ACHN (cell line): ENCODE results near the gene SGCE.
A peak's percentile ranks its signal among the peaks of the same experiment; 100 is the strongest.
"Not testable (repeated sequence)": the region's sequence is repeated elsewhere in the genome, so short reads cannot be mapped to it uniquely, and the experiment has no call there.

Source experiments
- DNase-seq: peaks from one replicate; pipeline ENCODE4 v3.0.0-alpha.2; 2015
- in situ Hi-C: cut with HindIII; loops from 2 replicates; pipeline ENCODE4 v1.10.0; 2017; ENCODE audit warnings: low sequenced_read_pairs, low pct_ligation_motif_present, low pct_unique_long_range_greater_than_20kb

Gene SGCE, protein sequence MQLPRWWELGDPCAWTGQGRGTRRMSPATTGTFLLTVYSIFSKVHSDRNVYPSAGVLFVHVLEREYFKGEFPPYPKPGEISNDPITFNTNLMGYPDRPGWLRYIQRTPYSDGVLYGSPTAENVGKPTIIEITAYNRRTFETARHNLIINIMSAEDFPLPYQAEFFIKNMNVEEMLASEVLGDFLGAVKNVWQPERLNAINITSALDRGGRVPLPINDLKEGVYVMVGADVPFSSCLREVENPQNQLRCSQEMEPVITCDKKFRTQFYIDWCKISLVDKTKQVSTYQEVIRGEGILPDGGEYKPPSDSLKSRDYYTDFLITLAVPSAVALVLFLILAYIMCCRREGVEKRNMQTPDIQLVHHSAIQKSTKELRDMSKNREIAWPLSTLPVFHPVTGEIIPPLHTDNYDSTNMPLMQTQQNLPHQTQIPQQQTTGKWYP

DNA sequence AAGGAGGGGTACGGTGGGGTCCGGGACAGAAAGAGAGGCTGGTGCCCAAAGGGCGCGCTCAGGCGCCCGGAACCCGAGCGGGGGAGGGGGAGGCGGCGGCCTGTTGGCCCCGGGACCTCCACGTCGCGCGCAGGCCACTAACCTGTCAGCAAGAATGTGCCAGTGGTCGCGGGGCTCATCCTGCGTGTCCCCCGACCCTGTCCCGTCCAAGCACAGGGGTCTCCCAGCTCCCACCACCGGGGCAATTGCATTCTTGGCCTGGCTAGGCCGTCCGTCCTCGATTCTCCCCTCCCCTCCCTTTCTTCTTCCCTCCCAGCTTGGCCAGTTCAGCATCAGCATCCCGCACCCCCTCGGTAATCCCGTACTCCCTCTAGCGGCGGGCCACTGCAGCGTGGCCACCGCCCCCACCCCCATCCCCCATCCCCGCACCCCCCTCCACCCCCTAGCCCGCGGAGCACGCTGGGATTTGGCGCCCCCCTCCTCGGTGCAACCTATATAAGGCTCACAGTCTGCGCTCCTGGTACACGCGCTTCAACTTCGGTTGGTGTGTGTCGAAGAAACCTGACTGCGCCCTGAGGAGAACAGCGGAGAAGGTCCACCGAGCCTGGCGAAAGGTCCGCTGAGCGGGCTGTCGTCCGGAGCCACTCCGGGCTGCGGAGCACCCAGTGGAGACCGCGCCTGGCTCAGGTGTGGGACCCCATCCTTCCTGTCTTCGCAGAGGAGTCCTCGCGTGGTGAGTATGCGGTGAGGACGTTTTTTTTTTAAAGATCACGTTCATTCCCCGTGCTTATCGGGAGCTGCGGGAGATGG lies at the start of gene SGCE:
Gene SGCE (minus strand): TSS at position 286 of the 810 bp plus-strand sequence. CDS start 35 bp downstream, at position 251.
- DNase-seq = peak; percentile 90
- in situ Hi-C loops = no loop called here

DNA sequence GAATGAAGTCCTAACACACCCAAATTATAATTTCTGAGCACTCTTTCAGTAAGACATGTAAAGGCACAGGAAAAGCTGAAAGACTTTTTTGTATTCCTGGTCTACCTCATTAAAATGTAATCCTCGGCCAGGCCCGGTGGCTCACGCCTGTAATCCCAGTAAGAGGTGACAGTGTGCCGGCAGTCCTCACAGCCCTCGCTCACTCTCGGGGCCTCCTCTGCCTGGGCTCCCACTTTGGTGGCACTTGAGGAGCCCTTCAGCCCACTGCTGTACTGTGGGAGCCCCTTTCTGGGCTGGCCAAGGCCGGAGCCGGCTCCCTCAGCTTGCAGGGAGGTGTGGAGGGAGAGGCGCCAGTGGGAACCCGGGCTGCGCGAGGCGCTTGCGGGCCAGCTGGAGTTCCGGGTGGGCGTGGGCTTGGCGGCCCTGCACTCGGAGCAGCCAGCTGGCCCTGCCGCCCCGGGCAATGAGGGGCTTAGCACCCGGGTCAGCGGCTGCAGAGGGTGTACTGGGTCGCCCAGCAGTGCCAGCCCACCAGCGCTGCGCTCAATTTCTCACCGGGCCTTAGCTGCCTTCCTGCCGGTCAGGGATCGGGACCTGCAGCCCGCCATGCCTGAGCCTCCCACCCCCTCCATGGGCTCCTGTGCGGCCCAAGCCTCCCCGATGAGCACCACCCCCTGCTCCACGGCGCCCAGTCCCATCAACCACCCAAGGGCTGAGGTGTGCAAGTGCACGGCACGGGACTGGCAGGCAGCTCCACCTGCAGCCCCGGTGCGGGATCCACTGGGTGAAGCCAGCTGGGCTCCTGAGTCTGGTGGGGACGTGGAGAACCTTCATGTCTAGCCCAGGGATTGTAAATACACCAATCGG lies 49.5 kb upstream of the SGCE start:
- DNase-seq, in situ Hi-C loops: not testable (repeated sequence)

DNA sequence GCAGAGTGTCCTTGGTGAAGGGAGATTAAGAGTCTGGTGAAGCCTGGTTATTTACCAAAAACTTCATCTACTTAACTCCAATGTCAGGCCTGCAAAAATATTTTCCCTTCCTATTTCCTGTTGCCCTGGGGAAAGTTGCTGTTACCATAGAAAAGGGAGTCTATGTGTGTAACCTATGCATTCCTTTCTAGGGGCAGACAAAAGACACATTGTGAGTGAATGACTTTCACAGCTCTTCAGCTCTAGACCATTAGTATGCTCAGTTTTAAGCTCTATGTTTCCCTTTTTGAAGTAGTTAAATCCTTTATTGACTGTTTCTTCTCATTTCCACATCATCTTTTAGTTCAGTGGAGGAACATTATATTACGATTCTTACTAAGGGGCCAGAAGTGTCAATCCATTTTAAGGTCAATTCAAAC lies 45.6 kb upstream of the SGCE start:
- no peak for DNase-seq
- in situ Hi-C loops = no loop called here

DNA sequence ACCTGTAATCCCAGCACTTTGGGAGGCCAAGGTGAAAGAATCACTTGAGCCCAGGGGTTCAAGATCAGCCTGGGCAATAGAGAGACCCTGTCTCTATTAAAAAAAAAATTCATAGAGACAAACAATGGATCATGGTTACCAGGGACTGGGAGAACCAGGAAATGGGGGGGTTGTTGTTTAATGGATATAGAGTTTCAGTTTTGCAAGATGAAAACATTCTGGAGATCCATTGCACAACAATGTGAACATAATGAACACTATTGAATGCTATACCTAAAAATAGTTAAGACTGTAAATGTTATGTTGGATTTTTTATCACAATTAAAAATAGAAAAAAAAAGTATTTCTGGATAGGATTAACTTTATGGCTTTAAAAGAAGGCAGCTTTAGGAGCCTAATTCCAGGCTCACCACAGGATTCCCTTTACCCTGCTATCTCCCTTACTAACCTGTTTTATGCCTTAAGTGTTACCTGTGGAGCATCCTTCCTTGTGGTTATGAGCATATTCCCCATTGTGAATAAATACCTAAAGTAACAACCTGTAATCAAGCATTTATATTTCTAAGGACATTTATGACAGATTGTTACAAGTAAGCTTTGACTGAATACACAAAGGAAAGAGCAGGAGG lies 45.1 kb upstream of the SGCE start:
- DNase-seq = no peak
- in situ Hi-C loops = no loop called here

DNA sequence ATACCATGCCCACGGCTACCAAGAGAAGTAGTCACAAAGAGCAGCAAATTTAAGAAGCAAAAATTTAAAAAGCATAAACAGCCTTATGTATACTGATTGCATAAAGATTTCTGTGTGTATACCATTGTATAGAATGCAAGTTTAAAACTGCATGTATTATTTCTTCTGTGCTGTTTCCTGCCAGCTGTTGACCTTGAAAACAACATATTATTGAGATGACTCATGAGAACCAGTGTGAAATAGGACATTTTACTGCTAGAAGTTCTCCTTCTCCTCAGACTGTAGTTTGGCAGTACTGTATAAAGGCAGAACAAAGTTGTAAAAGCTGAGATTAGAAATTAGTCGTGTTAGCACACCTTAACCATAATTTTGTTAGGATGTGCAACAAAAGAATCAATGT lies 42.3 kb upstream of the SGCE start:
- in situ Hi-C loops = no loop called here
- peak; percentile 76 for DNase-seq

DNA sequence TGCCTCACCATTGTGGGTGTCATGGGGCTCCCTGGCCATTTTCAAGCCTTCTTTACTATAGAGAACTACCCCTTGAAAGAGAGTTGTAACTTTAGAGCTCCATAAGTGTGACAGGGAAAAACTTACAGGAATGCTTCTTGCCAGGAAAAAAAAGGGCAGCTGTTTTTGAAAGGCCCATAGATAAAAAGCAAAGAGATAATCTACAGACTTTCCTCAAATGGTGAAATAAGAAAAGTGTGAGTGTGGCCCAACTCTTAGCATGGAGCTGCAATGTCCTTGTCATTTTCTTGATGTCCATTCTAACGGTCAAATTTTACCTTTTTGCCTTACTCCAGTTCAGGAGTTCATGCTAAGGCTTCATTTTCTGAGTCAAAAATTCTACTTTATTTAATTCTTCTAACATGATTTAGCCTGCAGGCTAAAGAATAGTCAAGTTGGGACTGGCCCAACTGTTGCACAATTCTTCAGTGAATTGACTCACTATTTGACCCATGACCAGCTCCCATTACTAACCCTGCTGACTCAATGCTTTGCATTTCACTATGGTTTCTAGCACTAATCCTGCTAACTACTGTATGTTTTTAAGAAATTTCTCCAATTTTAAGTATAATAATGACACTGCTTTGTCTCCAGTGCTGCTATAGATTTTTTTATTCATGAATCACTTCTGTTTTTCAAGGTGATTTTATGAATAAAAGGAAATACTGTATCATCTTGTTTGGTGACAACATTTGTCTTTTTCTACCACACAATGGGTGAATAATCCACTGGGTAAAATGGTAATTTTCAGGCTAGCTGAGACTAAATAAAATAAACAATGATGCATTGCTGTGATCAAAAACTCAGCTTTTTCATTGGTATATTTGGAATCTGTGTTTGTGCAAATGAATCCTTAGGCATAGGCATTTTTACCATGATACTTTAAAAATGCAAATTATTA lies 41.4 kb upstream of the SGCE start:
- peak; percentile 92 for DNase-seq
- in situ Hi-C loops = no loop called here

DNA sequence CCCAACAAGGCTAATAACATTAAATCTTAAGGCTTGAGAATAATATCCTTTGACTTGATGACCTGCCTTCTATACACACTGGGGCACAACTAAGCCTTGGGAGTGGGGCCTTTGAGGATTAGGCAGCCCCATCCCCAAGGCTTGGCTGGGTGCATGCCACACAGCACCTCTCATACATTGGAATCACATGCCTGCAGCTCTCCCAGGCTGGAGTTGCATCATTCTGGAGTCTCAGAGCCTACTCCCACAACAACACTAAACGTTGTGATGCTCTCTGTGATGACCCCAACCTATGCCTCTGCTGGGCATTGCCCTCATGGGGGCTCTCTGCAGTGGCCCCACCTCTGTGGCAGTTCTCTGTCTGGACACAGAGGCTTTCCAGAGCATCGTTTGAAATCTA lies 31.9 kb upstream of the SGCE start:
- no peak for DNase-seq
- in situ Hi-C loops = no loop called here

DNA sequence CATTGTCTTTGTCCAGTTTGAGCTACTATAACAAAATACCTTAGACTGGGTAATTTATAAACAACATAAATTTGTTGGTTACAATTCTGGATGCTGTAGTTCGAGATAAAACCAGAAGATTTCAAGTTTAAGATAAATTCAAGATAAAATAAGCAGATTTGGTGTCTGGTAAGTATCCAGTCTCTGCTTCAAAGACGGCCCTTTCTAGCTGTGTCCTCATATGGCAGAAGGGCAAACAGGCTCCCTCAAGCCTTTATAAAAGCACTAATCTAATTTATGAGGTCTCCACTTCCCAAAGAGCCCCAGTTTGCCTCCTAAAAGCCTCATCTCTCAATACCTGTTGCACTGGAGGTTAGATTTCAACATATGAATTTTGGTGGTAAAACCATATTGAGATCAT lies 31.1 kb upstream of the SGCE start:
- no peak for DNase-seq
- in situ Hi-C loops = no loop called here

DNA sequence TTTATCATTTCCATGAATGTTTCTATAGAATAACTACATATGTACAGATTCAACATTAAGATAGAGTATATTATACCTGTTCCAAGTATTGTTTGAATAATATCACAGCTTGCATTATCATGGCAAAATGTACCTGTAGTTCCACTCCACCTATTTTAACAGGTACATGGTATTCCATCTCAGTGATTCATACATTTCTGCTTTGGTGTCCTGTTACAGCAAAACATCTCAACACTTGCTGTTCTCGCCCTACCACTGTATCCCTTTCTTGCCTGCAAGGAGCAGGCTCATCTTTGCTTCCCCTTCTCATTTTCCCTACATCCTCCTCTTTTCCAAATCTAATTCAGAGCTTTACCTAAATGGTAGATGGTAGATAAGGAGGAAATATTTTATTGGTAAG lies 27.1 kb upstream of the SGCE start:
- DNase-seq = no peak
- in situ Hi-C loops = no loop called here

DNA sequence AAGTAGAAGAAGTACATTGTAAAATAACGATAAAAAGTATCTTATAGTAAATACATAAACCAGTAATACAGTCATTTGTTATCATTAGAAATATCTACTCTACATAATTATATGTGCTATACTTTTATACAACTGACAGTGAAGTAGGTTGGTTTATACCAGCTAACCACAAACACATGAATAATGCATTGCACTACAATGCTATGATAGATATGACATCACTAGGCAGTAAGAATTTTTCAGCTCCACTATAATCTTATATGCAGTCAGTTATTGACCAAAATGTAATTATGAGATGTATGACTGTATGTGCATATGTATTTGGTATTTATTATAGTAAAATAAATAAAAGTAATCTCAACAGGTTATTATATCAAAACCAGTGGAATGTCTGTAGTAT lies 23.4 kb upstream of the SGCE start:
- in situ Hi-C loops = no loop called here
- no peak for DNase-seq

DNA sequence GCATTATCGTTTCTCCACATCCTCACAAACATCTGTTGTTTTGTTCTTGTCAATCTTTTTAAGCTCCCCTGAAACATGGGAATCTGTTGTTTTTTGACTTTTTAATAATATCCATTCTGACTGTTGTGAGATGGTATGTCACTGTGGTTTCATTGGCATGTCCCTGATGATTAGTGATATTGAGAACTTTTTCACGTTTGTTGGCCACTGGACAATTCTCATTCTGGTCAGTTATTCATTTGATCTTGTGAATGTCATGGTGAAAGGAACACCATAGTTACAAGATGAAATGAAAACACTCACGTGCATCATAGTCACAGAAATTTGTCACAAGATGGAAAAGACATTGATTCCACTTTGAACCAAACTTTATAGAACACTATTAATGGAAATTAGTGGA lies 20.5 kb upstream of the SGCE start:
- DNase-seq = no peak
- in situ Hi-C loops = no loop called here

DNA sequence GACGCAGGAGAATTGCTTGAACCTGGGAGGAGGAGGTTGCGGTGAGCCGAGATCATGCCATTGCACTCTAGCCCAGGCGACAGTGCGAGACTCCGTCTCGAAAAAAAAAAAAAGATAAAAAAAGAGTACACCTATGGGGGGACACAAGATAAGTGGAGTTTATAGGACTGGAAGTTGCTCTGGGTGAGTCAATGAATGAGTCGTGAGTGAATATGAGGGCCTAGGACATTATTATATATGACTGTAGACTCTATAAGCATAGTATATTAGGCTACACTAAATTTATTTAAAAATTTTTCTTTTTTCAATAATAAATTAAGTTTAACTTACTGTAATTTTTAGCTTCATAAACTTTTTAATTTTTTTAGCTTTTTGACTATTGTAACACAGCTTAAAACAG lies 19.4 kb upstream of the SGCE start:
- DNase-seq = no peak
- in situ Hi-C loops = no loop called here

DNA sequence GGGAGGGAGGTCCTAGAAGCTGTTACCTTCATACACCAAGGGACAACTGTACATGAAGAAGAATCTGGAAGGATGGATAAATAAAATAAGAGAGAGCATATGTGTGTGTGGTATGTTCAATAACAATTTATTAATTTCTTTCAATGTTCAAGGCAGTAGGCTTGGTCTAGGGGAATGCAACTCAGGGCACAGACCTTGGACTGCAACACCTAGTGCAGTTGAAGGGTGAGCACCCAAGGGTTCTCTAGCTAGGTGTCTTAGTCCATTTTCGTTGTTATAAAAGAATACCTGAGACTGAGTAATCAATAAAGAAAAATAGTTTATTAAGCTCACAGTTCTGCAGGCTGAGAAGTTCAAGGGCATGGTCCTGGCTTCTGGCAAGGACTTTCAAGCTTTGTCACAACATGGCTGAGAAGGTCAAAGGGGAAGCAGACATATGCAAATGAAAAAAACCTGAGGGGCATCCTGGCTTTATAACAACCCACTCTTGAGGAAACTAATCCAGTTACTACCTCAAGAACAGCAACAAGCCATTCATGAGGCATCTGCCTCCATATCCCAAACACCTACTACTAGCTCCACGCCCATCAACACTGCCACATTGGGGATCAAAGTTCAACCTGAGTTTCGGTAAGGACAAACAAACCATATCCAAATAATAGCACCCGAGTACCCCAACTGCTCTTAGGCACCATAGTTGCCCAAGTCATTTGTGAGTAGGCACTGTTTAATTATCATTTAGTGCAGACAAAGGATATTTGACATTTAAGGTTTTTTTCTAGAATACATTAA lies 15.7 kb upstream of the SGCE start:
- in situ Hi-C loops = no loop called here
- DNase-seq = no peak

DNA sequence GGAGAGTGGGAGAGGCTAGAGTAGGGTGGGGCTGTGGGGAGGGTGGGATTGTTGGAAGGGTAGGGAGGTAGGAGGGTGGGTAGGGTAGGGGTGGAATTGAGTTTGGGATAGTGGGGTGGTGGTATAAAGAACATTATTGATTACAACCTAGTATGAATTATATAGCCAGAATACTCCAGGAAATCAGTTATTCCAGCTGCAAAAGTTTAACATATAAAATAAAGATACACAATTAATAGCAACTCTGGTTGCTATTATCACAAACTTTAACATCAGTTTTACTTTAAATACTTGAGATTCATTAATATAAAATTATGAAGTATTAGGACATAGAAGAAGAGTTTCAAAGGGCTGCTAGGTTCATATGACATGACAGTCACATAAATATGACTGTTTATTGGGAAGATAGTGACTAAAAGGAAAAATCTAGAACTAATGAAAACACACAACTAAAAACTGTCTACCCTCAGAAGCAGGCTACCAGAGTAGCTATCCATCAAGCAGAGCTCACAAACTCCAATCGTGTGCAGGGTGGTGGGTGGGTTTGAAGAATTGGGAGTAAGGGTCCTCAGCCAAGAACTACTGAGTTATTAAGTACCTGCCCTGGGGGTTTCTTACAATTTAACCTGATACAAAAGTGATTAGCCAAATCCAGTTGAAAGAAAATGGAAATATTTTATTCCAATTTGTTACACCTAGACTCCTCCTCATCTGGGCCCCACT lies 14.0 kb upstream of the SGCE start:
- in situ Hi-C loops = no loop called here
- no peak for DNase-seq

DNA sequence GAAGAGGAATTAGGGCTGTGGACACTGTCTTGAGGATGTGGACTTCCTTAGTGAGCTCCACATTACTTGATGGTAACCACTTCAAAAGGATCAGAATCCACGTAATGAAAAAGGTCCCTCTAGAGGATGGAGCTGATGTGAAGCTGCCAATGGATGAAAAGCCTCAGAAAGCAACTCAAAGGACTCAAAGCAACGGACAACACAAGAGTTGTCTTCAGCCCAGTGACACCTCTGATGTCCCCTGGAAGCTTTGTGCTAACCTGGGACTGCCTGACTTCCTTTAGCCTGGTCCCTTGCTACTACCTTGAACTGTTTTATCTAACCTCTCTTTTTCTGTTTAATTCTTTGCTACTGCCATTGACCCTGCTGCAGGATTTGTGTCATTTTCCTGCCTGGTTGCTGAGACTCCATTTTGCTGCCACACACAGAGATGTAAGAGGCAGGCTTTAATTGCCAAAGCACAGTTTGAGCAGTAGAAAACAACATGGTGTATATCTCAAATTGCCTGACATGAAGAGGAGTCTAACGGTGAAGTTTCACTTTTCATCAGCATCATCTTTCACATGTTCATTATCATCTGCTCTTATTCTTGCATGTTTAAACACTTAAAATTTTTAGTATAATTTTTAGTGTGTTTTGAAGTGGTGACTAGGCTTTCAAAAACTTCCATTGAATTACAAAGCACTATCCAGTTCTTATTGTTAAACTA lies 11.1 kb upstream of the SGCE start:
- in situ Hi-C loops = no loop called here
- DNase-seq = no peak

DNA sequence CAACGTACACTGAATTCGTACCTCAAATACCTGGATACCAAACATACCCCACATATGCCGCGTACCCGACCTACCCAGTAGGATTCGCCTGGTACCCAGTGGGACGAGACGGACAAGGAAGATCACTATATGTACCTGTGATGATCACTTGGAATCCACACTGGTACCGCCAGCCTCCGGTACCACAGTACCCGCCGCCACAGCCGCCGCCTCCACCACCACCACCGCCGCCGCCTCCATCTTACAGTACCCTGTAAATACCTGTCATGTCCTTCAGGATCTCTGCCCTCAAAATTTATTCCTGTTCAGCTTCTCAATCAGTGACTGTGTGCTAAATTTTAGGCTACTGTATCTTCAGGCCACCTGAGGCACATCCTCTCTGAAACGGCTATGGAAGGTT lies 9.5 kb upstream of the SGCE start:
- in situ Hi-C loops = no loop called here
- DNase-seq = no peak
